Lung (tissue), 12 donors: ENCODE measurements around the gene PLA2G5. TPM values are rescaled to one million over a fixed set of nuclear protein-coding genes. Genes with fewer than 3 reads are reported as not detected.

Experiments
- ATAC-seq: fragments of 200-7000 bp; cut with Tn5 transposase; one replicate; pipeline ENCODE4 v1.9.1; 2020; ENCODE audit warnings: moderate number of reproducible peaks; ENCODE audit not compliant: insufficient read depth, low FRiP score
- DNase-seq, 3 donors: peaks; one replicate each; pipeline ENCODE4 v3.0.0-alpha.2; 2013 to 2017
- H3K27ac ChIP-seq, 2 donors: one replicate each; pipeline ENCODE4 v1.5.1; 2013; ENCODE audit warnings: mild to moderate bottlenecking in 2 of 2, moderate library complexity in 2 of 2, control low read depth in 1 of 2, inconsistent platforms in 1 of 2, low read depth in 1 of 2, low read length in 1 of 2
- H3K27me3 ChIP-seq, 3 donors: one replicate each; pipeline ENCODE4 v1.5.1; 2013; ENCODE audit warnings: low read length in 2 of 3; ENCODE audit not compliant: control insufficient read depth in 3 of 3, insufficient read depth in 3 of 3
- H3K36me3 ChIP-seq, 4 donors: one replicate each; pipeline ENCODE4 v1.5.1; 2013; ENCODE audit warnings: low read length in 4 of 4, mild to moderate bottlenecking in 1 of 4, moderate library complexity in 1 of 4; ENCODE audit not compliant: control insufficient read depth in 4 of 4, insufficient read depth in 4 of 4
- H3K4me1 ChIP-seq, 5 donors: one replicate each; pipeline ENCODE4 v1.5.1; 2013; ENCODE audit warnings: low read length in 5 of 5, mild to moderate bottlenecking in 2 of 5, moderate library complexity in 1 of 5; ENCODE audit not compliant: control insufficient read depth in 5 of 5, insufficient read depth in 5 of 5
- H3K4me3 ChIP-seq: one replicate; pipeline ENCODE4 v1.5.1; 2013; ENCODE audit warnings: mild to moderate bottlenecking, control low read depth, moderate library complexity
- H3K9ac ChIP-seq, 2 donors: one replicate each; pipeline ENCODE4 v1.5.1; 2013; ENCODE audit warnings: low read length in 2 of 2, control low read depth in 1 of 2; ENCODE audit not compliant: insufficient read depth in 1 of 2
- H3K9me3 ChIP-seq, 4 donors: one replicate each; pipeline ENCODE4 v1.5.1; 2013; ENCODE audit warnings: low read length in 3 of 4, mild to moderate bottlenecking in 1 of 4, moderate library complexity in 1 of 4; ENCODE audit not compliant: control insufficient read depth in 4 of 4, insufficient read depth in 3 of 4
- WGBS, 2 donors: extraction: QIAGEN DNeasy Blood & Tissue Kit; methylation state at CpG; one replicate each; pipeline ENCODE4 v1.1.7; 2013; 5-methylcytosine and 5-hydroxymethylcytosine counted together
- polyA plus RNA-seq, 2 donors: library from polyadenylated mRNA; stranded (reverse); fragments of 200-250 nt; gene quantifications; one replicate each; pipeline ENCODE4 v1.2.1, GENCODE V29; 2013
- total RNA-seq, 2 donors: library from RNA; depleted of rRNA in 1 of 2; stranded (reverse); fragments of >200 nt in 1 of 2; gene quantifications; one replicate each; pipeline ENCODE4 v1.2.1, GENCODE V29; 2014 to 2021
- TF ChIP-seq, protein P1 (sequence below): IDR thresholded peaks from 2 replicates; pipeline ENCODE4 v1.5.1; 2012; ENCODE audit warnings: mild to moderate bottlenecking; ENCODE audit errors: control extremely low read depth, extremely low read depth
- donor health status: control.
- donor health status: control.
- donor health status: Bipolar disorder and iron deficiency.
- donor health status: healthy.
- donor health status: DM: yes; HTN: yes; CAD: no.

The PLA2G5 gene
- total and polyA plus RNA-seq, 4 donors, result 1.1 to 6.5 (median 2.6) TPM

DNA sequence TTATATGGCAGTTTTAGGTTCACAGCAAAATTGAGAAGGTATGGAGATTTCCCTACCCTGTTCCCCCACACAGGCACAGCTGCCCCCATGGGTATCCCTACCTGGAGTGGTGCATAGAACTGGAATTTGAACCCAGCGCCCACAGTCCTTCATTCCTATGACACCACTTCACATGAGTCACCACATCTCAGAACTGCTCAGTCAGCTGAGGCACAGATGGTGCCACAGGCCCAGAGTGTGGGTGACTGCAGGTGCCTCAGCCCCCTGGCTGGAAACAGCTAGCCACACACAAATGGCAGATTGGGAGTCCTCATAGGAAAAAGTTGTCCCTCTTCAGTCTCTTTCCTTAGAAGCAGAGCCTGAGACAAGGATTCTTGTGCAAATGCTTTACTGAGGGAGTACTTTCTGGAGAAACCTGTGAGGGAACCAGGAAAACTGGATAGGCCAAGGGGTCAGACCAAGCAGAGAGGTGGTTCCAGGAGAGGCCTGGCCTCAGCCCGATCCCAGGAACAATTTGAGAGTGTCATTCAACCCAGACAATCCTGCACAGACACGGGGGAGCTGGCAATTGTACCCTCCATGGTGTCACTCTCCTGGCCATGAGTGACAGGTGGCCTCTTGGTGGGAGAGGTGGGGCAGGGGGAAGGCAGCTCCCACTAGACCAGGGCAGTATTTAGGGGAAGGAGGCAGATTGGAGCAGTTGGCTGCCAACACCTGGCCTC lies 42.4 kb downstream of the PLA2G5 start:
- Histone ChIP-seq H3K4me3 (no peak overlapping the region), H3K9me3 (no peaks in the 10 kb centered on the region), H3K27ac (no peak overlapping the region), H3K9ac (no peak overlapping the region), H3K27me3 (peaks cover 0 to 11% (median 0%) of the 10 kb centered on the region in 3 donors), H3K36me3 (no peaks in the 10 kb centered on the region), H3K4me1 (peaks cover 0 to 9% (median 0%) of the 10 kb centered on the region in 5 donors)
- WGBS, 2 donors, result 82 to 88% methylated on average over 3 of the region's 3 CpGs
- TF ChIP-seq, protein P1, sequence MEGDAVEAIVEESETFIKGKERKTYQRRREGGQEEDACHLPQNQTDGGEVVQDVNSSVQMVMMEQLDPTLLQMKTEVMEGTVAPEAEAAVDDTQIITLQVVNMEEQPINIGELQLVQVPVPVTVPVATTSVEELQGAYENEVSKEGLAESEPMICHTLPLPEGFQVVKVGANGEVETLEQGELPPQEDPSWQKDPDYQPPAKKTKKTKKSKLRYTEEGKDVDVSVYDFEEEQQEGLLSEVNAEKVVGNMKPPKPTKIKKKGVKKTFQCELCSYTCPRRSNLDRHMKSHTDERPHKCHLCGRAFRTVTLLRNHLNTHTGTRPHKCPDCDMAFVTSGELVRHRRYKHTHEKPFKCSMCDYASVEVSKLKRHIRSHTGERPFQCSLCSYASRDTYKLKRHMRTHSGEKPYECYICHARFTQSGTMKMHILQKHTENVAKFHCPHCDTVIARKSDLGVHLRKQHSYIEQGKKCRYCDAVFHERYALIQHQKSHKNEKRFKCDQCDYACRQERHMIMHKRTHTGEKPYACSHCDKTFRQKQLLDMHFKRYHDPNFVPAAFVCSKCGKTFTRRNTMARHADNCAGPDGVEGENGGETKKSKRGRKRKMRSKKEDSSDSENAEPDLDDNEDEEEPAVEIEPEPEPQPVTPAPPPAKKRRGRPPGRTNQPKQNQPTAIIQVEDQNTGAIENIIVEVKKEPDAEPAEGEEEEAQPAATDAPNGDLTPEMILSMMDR, result no peak
- ATAC-seq (no peak), DNase-seq (no peak)

DNA sequence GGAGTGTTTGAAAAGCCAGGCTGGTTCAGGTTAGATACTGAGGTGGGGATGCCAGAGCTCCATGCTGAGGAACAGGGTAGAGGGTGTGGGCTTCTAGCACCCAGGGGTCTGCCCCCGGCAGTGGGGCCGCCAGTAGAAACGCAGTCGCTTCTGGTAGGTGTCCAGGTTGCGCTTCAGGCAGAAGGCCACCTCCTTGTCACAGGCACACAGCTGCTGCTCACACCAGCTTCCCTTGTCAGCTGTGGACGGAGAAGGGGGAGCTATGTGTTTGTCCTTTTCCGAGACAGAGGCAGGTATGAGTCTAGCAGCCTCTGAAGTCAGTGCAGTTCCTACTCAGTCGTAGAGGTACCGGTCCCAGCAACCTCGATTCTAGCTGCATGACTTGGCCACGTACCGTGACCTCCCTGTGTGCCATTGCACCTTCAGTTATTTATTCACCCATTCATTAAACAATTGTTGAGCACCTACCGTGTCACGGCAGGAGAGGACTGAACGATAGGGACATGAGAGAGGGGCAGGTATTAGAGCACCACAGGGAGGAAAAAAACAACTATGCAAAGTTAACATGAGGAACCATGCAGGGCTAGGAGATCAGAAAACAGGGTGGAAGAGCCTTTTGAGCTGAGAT lies 44.1 kb downstream of the PLA2G5 start:
- Histone ChIP-seq H3K27ac (no peak overlapping the region), H3K9me3 (no peaks in the 10 kb centered on the region), H3K4me1 (peaks cover 0 to 1% (median 0%) of the 10 kb centered on the region in 5 donors), H3K4me3 (no peak overlapping the region), H3K9ac (no peak overlapping the region), H3K36me3 (no peaks in the 10 kb centered on the region), H3K27me3 (peaks cover 0 to 12% (median under 1%) of the 10 kb centered on the region in 3 donors)
- no peak for ATAC-seq
- WGBS, 2 donors, result 68 to 71% methylated on average over 15 of the region's 15 CpGs
- DNase-seq, result no peak
- TF ChIP-seq, protein P1, result no peak

DNA sequence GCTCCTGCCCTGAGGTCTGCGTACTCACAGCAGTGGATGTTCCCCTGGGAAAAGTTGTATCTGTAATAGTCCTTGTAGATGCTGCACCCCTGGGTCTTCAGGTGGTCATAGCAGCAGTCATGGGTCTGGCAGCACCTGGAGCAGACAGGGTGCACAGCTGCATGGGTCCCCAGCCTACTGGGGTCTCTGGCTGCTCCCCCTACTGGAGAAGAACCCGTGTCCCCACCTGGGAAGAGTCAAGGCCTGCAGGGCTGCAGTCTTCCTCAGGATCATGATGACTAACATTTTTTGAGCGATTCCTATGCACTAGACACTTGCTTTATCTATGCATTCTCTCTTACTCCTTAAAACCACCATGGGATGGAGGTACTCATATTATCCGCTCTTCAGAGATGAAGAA lies 45.5 kb downstream of the PLA2G5 start:
- DNase-seq (no peak), ATAC-seq (no peak)
- Histone ChIP-seq H3K36me3 (no peaks in the 10 kb centered on the region), H3K4me1 (no peaks in the 10 kb centered on the region), H3K4me3 (no peak overlapping the region), H3K9me3 (no peaks in the 10 kb centered on the region), H3K27me3 (peaks cover 0 to 12% (median 3%) of the 10 kb centered on the region in 3 donors), H3K9ac (no peak overlapping the region), H3K27ac (no peak overlapping the region)
- 82 to 83% methylated on average over 4 of the region's 4 CpGs for WGBS, 2 donors
- TF ChIP-seq, protein P1, result no peak
